Measurements from ENCODE around the gene PRG3. TPM values are rescaled to one million over a fixed set of nuclear protein-coding genes. Genes with fewer than 3 reads are reported as not detected.

The PRG3 gene
- total and polyA plus RNA-seq, 2 donors (not counting 3 experiments of a cell fraction or from before 2014, with no cell fraction given) = not detected

GRCh38 chr11:57417056-57417455, 36.1 kb upstream of the PRG3 start:
- H3K9ac ChIP-seq (replicated peaks; ENCODE audit: extremely low read depth, insufficient read depth, low read length) = peak overlapping the region; percentile 26
- no peaks in the 10 kb centered on the region for H3K9me3 ChIP-seq (replicated peaks; ENCODE audit: control insufficient read depth, insufficient read depth, low read length)
- no peaks in the 10 kb centered on the region for H3K79me2 ChIP-seq (ENCODE audit: control insufficient read depth, insufficient read depth, low read length)
- no peak for DNase-seq (ENCODE audit: low read depth, low spot score)
- no TSS peak for BruUV-seq (replicated peaks)
- no peaks in the 10 kb centered on the region for H3K27me3 ChIP-seq (ENCODE audit: control insufficient read depth in 2 of 2, insufficient read depth in 2 of 2, low read length in 2 of 2)
- H3K4me3 ChIP-seq (replicated peaks in 1 of 3; ENCODE audit: insufficient read depth in 1 of 3, low read depth in 1 of 3, low read length in 3 of 3) = no peak overlapping the region
- H3K4me1 ChIP-seq (ENCODE audit: control insufficient read depth, extremely low read depth, insufficient read depth, low read length) = peaks cover 32% of the 10 kb centered on the region
- H3K36me3 ChIP-seq (ENCODE audit: control insufficient read depth in 2 of 2, extremely low read depth in 1 of 2, insufficient read depth in 2 of 2, low read length in 2 of 2) = peaks cover 14 to 17% of the 10 kb centered on the region in 2 experiments
- no peak overlapping the region for H2AFZ ChIP-seq (ENCODE audit: low read depth, low read length)
- H3K27ac ChIP-seq (ENCODE audit: insufficient read depth, low read depth, low read length) = no peak overlapping the region
- H3K4me2 ChIP-seq (ENCODE audit: insufficient read depth, low read length) = no peak overlapping the region
- dilution Hi-C loops (cut with MboI; ENCODE audit: extremely low pct_ligation_motif_present, low sequenced_read_pairs) (no loop called here), intact Hi-C loops (cut with micrococcal nuclease) (no loop called here)
- FAIRE-seq = no peak
- POLR2A ChIA-PET = no interaction called here
- no peaks in the 10 kb centered on the region for H3K9me1 ChIP-seq (replicated peaks; ENCODE audit: control insufficient read depth, extremely low read depth, insufficient read depth, low read length)
- TF ChIP-seq CTCF (IDR thresholded peaks at IDR 0.05; ENCODE audit: extremely low read depth in 1 of 2, insufficient read depth in 1 of 2, low read depth in 1 of 2, low read length in 2 of 2) (no peak), FOS (IDR thresholded peaks at IDR 0.05; ENCODE audit: borderline replicate concordance, insufficient read depth, low read length) (no peak), POLR2AphosphoS5 (IDR thresholded peaks at IDR 0.05; ENCODE audit: insufficient read depth, low read depth, low read length) (no peak), MAX (IDR thresholded peaks at IDR 0.05; ENCODE audit: insufficient read depth, insufficient read length) (no peak), POLR2A (IDR thresholded peaks at IDR 0.05; ENCODE audit: low read depth, low read length) (no peak), MYC (IDR thresholded peaks at IDR 0.05; ENCODE audit: low read depth, low read length) (no peak), GATA2 (IDR thresholded peaks at IDR 0.05; ENCODE audit: insufficient read depth, insufficient read length, low read depth, low read length) (no peak), JUN (IDR thresholded peaks at IDR 0.05; ENCODE audit: borderline replicate concordance, insufficient read depth, insufficient read length, low read depth) (no peak), EZH2 (IDR thresholded peaks at IDR 0.05; ENCODE audit: borderline replicate concordance, low read depth, low read length, severe bottlenecking) (no peak)
- CTCF ChIA-PET = interaction anchor here (0.6 to 1.5 kb wide), 3 partner anchors 41 to 71 kb away, joined by 3 to 6 read pairs (median 3); no protein-coding TSS in a partner anchor
- H4K20me1 ChIP-seq (replicated peaks; ENCODE audit: control insufficient read depth, extremely low read depth, insufficient read depth, low read length) = no peaks in the 10 kb centered on the region

All from endothelial cell of umbilical vein (primary cell).